ENCODE measurements around the gene ELMO1.

Gene ELMO1

GRCh38 chr7:37442268-37442667 lies 6.4 kb downstream of the ELMO1 start:
- Histone ChIP-seq H3K27me3 (ENCODE audit: control insufficient read depth, low read length) (no peaks in the 10 kb centered on the region; the same call in 1 of the 2 replicates), H3F3A (ENCODE audit: control insufficient read depth, insufficient read depth) (peaks cover 6% of the 10 kb centered on the region), H3K36me3 (ENCODE audit: control insufficient read depth, low read length) (no peaks in the 10 kb centered on the region), H3K27ac (ENCODE audit: low read depth, low read length) (no peak overlapping the region), H3K9me3 (ENCODE audit: control insufficient read depth, insufficient read depth, low read length) (no peaks in the 10 kb centered on the region), H4K20me1 (ENCODE audit: control insufficient read depth, insufficient read depth, low read depth, low read length) (no peaks in the 10 kb centered on the region; the same call in 1 of the 2 replicates), H3K9me2 (replicated peaks; ENCODE audit: control insufficient read depth, low read length) (no peaks in the 10 kb centered on the region), H3K4me1 (ENCODE audit: control insufficient read depth, low read length) (peaks cover 3% of the 10 kb centered on the region), H3K4me2 (ENCODE audit: low read length) (no peak overlapping the region), H3K79me2 (ENCODE audit: control insufficient read depth, low read length) (peaks cover 3% of the 10 kb centered on the region), H3K4me3 (ENCODE audit: low read length) (no peak overlapping the region)
- no peak for TF ChIP-seq EZH2phosphoT487 (IDR thresholded peaks at IDR 0.05; ENCODE audit: borderline replicate concordance, low read length)
- TF ChIP-seq CTCF (IDR thresholded peaks at IDR 0.05; ENCODE audit: low read depth, low read length, poor library complexity, severe bottlenecking), result no peak

DNA sequence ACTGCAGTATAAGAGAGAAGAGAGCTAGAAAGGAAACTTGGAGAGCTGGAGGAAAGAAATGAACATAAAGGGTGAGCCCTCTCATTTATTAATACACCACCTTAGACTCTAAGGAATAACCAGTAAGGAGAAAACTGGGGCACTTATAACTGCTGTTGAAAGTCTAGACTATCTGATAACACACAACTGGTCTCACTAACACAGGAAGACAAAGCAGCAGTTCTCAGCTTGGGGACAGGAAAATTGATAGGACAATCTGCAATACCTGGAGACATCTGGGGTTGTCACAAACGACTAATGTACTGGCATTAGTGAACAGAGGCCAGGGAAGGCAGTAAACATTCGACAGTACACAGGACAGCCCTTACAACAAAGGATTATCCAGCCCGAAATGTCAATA lies 6.8 kb downstream of the ELMO1 start:
- Histone ChIP-seq H3K79me2 (ENCODE audit: control insufficient read depth, low read length) (no peaks in the 10 kb centered on the region), H3K36me3 (ENCODE audit: control insufficient read depth, low read length) (no peaks in the 10 kb centered on the region), H3K9me2 (replicated peaks; ENCODE audit: control insufficient read depth, low read length) (no peaks in the 10 kb centered on the region), H3K4me2 (ENCODE audit: low read length) (no peak overlapping the region), H3K27me3 (ENCODE audit: control insufficient read depth, low read length) (no peaks in the 10 kb centered on the region), H3K9me3 (ENCODE audit: control insufficient read depth, insufficient read depth, low read length) (no peaks in the 10 kb centered on the region), H3K27ac (ENCODE audit: low read depth, low read length) (no peak overlapping the region), H3K4me1 (ENCODE audit: control insufficient read depth, low read length) (no peaks in the 10 kb centered on the region), H4K20me1 (ENCODE audit: control insufficient read depth, insufficient read depth, low read depth, low read length) (no peaks in the 10 kb centered on the region; the same call in 1 of the 2 replicates), H3K4me3 (ENCODE audit: low read length) (no peak overlapping the region), H3F3A (ENCODE audit: control insufficient read depth, insufficient read depth) (peaks cover 2% of the 10 kb centered on the region; the same call in 1 of the 2 replicates)
- TF ChIP-seq EZH2phosphoT487 (IDR thresholded peaks at IDR 0.05; ENCODE audit: borderline replicate concordance, low read length) (no peak), CTCF (IDR thresholded peaks at IDR 0.05; ENCODE audit: low read depth, low read length, poor library complexity, severe bottlenecking) (no peak)

GRCh38 chr7:37441386-37441760 lies 7.3 kb downstream of the ELMO1 start:
- Histone ChIP-seq H3K9me2 (replicated peaks; ENCODE audit: control insufficient read depth, low read length) (no peaks in the 10 kb centered on the region), H3K27me3 (ENCODE audit: control insufficient read depth, low read length) (no peaks in the 10 kb centered on the region), H3K4me2 (ENCODE audit: low read length) (no peak overlapping the region), H3K36me3 (ENCODE audit: control insufficient read depth, low read length) (no peaks in the 10 kb centered on the region), H3K79me2 (ENCODE audit: control insufficient read depth, low read length) (no peaks in the 10 kb centered on the region), H3K27ac (ENCODE audit: low read depth, low read length) (no peak overlapping the region), H4K20me1 (ENCODE audit: control insufficient read depth, insufficient read depth, low read depth, low read length) (no peaks in the 10 kb centered on the region; the same call in 1 of the 2 replicates), H3K4me3 (ENCODE audit: low read length) (no peak overlapping the region), H3K9me3 (ENCODE audit: control insufficient read depth, insufficient read depth, low read length) (no peaks in the 10 kb centered on the region), H3K4me1 (ENCODE audit: control insufficient read depth, low read length) (no peaks in the 10 kb centered on the region), H3F3A (ENCODE audit: control insufficient read depth, insufficient read depth) (no peaks in the 10 kb centered on the region)
- TF ChIP-seq CTCF (IDR thresholded peaks at IDR 0.05; ENCODE audit: low read depth, low read length, poor library complexity, severe bottlenecking) (no peak), EZH2phosphoT487 (IDR thresholded peaks at IDR 0.05; ENCODE audit: borderline replicate concordance, low read length) (no peak)
